ENCODE measurements around the gene SLC7A6OS.

- TF ChIP-seq CEBPB (IDR thresholded peaks at IDR 0.05) = no peak
- TF ChIP-seq EP300 (IDR thresholded peaks at IDR 0.05; ENCODE audit: borderline replicate concordance) = no peak
- no peak for TF ChIP-seq YY1 (IDR thresholded peaks at IDR 0.05; ENCODE audit: low read depth)
- no peak for TF ChIP-seq MAX (IDR thresholded peaks at IDR 0.05)
- no peak for TF ChIP-seq REST (IDR thresholded peaks at IDR 0.05; ENCODE audit: low read depth)
- no peak for TF ChIP-seq ZBTB7A (IDR thresholded peaks at IDR 0.05; ENCODE audit: low read depth)
- no peak for TF ChIP-seq RAD21 (IDR thresholded peaks at IDR 0.05; ENCODE audit: low read depth)
- TF ChIP-seq FOXM1 (IDR thresholded peaks at IDR 0.05; ENCODE audit: borderline replicate concordance, low read depth) = no peak
- TF ChIP-seq TEAD4 (IDR thresholded peaks at IDR 0.05) = no peak
Observed at GRCh38 chr16:68354816-68355215, 44.1 kb upstream of the SLC7A6OS start.

Data from Ishikawa (cell line).